GM19372 (cell line): ENCODE results near the gene THADA.

Experiments used
- ATAC-seq: cut with Tn5 transposase; IDR thresholded peaks from one replicate; pipeline ENCODE4 v1.9.1; 2021; ENCODE audit warnings: mild to moderate bottlenecking, low read depth, moderate library complexity; ENCODE audit not compliant: unreplicated experiment

THADA gene

GRCh38 chr2:43363120-43363519 lies 232.7 kb downstream of the THADA start:
- no peak for ATAC-seq

GRCh38 chr2:43361286-43361685 lies 234.6 kb downstream of the THADA start:
- ATAC-seq = no peak

- ATAC-seq = no peak
Measured at GRCh38 chr2:43360137-43360536, 235.7 kb downstream of the THADA start.

DNA sequence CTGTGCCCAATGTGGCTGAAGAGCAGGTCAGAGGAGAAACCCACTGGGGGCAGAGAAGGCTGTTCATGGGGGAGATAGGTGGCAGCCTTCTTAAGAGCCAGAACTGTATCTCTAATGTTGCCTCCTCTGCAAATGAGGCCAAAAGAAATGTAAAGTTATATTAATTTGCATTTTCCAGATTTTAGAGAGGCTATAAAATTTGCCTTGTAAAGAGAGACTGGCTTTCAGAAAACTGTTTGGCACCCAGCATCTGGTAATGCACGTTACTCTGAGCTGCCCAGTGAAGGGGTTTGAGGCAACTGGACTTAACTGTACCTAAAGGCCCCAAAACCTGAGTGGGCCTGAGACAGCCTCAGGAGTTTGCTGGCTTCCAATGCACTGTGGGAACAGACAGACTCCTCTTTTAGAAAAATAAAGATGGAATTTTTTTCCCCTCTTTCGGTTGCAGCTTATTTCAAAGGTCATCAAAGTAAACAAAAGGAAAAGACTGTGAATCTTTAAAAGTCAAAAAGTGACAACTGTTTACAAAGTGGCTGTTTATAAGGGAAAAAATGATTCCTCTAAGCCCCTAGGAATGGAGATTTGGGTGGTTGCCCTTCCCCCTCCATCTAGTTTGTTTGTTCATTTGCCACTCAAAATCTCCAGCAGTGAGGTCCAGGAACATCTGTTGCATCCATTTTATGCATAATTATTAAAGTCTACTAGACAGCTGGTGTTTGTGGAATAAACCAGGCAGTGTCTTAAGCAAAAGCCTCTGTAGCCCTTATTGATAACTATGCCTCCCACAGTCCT lies 237.2 kb downstream of the THADA start:
- ATAC-seq = no peak

DNA sequence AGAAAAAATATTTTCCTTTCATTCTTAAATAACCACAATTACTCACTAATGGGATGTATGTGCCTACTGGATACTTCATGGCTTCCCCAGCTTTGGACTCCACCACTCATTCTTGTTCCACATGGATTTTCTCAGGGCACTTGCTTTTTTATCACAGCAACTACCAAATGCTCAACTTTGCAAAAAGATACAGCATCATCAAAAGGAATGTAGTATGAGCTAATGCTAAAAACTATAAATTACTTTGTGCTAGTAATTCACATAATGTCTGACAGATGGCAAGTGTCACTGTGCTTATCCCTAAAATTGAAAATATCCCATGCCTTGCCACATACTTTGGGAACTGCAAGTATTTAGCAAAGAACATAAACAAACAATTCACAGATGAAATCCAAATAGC lies 239.1 kb downstream of the THADA start:
- no peak for ATAC-seq

GRCh38 chr2:43355399-43355798 lies 240.4 kb downstream of the THADA start:
- ATAC-seq = no peak

- no peak for ATAC-seq
Measured at GRCh38 chr2:43349904-43350303, 245.9 kb downstream of the THADA start.

DNA sequence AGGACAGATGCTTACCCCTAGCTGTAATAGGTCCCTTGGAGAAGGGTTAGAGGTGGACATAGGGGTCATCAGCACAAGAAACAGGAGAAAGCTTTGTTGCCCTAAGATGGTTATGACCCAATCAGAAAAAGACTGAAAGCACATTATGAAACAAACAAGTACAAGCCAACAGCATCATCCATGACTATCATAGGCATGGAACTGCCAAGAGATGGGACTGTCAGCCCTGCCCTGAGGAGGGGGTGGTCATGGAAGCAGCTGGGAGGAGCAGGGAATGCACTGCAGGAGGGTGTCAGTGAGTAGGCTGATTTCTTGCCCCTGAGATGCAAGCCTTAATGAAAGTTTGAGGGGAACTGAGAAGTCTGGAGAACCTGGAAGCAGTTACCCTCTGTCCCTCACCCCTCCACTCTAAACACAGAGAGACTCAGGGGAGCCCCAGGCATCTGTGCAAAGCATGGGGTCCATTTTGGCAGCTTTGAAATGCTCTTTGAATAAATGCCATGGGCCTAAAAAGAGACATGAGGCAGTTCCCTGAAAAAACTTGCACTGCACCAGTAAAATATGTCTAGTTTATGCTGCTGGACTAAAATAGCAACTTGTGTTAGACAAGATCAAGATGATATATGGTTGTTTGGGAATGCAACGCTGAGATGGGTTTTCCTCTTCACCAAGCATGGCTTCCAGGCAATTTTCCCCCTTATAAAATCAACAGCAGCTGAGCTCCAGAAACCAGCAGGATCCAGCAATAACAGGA lies 246.8 kb downstream of the THADA start:
- ATAC-seq = no peak

- ATAC-seq = no peak
Measured at GRCh38 chr2:43347746-43348145, 248.1 kb downstream of the THADA start.

DNA sequence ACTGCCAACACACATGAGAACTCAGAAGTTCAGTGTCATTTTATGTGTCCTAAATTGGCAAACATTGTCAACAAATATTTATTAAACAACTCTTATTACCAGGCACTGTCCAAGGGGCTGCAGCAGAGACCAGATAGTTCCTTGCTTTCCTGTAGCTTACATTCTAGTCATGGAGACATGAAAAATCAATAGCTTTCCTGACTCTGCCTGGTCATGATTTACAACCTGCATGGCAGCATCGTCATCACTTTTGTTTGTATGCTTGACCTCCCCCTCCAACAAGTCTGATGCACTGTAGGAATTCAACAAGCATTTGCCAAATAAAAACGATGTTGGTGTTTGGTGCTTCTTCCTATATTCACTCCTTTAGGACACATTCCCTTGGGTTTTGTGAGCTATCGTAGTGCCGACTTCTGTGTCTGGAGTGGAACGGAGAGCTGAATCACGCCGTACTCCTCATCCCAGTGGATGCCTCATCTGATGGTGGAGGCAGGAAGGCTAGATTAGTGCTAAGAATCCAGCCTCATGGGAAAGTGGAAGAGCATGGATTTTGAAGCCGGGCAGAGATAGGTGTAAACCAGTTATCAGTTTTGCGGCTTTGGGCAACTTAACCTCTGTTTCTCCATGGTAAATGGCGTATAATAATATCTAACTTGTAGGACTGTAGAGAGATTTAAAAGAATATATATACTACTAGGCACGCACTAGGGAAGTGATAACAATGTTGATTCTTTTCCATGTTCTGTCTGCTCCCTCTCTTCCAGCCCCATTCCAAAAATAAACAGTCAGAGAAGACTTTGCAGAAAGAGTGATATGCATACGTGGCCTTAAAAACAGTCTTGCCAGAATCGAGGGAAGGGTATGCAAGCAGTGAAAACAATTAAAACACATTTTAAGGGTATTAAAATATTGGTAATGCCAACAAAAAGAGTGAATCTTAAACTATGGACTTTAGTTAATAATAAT lies 249.0 kb downstream of the THADA start:
- ATAC-seq = no peak

- ATAC-seq = no peak
Measured at GRCh38 chr2:43345872-43346271, 250.0 kb downstream of the THADA start.

DNA sequence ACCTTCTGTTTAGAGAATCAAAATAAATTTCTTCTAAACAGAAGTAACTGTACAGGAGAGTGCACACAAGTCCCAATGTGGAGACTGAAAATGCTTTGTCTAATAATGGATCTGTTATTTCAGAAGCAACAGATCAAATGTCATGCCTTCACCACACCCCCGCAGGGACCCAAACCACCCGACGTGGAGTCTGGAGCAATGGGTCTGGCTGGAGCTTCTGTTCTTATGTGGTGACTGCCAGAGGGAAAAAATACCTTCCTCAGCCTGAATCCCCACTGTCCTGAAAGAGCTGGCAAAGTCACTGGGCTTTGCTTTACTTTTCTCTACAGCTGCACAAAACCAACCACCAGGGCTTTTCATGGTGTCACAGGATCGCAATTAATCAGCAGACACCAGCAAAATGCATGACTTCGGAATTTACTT lies 250.4 kb downstream of the THADA start:
- ATAC-seq = no peak

- no peak for ATAC-seq
Measured at GRCh38 chr2:43344868-43345373, 250.9 kb downstream of the THADA start.

- no peak for ATAC-seq
Measured at GRCh38 chr2:43343573-43344304, 252.1 kb downstream of the THADA start.

GRCh38 chr2:43341959-43342757 lies 253.7 kb downstream of the THADA start:
- ATAC-seq = no peak

DNA sequence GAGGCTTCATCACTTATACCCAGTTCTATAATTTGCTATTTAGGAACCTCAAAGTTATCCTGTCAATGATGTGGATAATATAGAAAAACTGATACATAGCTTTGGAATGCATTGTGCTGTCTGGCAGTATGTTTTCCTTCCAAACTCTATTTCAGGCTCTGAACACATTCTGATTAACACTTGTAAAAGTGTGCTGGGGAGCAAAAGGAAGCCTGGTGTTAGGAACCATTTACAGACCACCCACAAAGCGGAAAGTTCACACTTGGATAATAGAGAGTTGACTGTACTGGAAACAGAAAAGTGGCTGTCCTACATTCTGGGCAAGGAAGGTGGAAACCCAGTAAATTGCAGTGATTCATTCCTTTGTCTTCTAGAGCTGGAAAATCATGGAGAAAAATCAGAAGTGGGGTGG lies 254.9 kb downstream of the THADA start:
- ATAC-seq = no peak

DNA sequence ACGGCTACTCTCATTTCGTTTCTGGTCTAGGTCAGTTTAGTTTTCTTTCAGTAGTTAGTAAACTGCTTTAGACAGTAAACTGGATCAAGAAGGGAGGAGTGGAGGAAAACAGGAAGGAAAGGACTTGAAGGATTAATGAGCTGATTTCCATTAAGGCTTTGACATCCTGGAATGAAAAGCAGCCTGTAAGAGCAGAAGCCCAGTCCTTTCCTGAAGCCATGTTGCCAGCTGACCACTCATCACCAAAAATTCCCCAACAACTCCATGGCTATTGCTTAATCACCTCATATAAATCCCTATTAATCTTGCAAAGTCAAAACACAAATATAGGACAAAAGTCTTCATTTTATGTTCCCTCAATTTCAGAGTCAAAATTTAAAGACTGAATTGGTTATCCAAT lies 255.8 kb downstream of the THADA start:
- no peak for ATAC-seq

GRCh38 chr2:43333656-43334144 lies 262.1 kb downstream of the THADA start:
- ATAC-seq = no peak

- ATAC-seq = no peak
Measured at GRCh38 chr2:43333101-43333655, 262.7 kb downstream of the THADA start.
